AG04449 (cell line): ENCODE results near the gene KCNQ1OT1.

ENCODE experiments used
- CTCF ChIA-PET: fragments of 350-600 bp; formaldehyde crosslinking; extraction: SDS; loops from one replicate; lab custom pipeline; 2021; ENCODE audit warnings: antibody characterized with exemption; lab: Yijun Ruan, JAX
- POLR2A ChIA-PET: fragments of 400-600, 350-600 bp; formaldehyde crosslinking; extraction: SDS; loops from one replicate; lab custom pipeline; 2020; ENCODE audit warnings: antibody characterized with exemption, inconsistent platforms; lab: Yijun Ruan, JAX
- DNase-seq: peaks from one replicate; pipeline ENCODE4 v3.0.0-alpha.2; 2010; ENCODE audit warnings: low read depth, low spot score
- H3K4me3 ChIP-seq: 2 replicates; pipeline ENCODE4 v1.5.1; 2011; ENCODE audit warnings: low read depth, mild to moderate bottlenecking, control low read depth, low read length
- CTCF ChIP-seq: IDR thresholded peaks from one replicate; pipeline ENCODE4 v1.5.1; 2011; ENCODE audit warnings: mild to moderate bottlenecking, moderate library complexity, low read length, control low read depth, inconsistent platforms; ENCODE audit not compliant: insufficient read depth; ENCODE audit errors: missing control alignments

KCNQ1OT1 gene

GRCh38 chr11:2724104-2724503, 24.3 kb upstream of the KCNQ1OT1 start:
- ChIA-PET POLR2A (no interaction called here), CTCF (no interaction called here)
- no peak for DNase-seq
- no peak for TF ChIP-seq CTCF
- H3K4me3 ChIP-seq, result no peak overlapping the region

- no peak for TF ChIP-seq CTCF
- ChIA-PET POLR2A (no interaction called here), CTCF (no interaction called here)
These were observed 23.2 kb upstream of the KCNQ1OT1 start for GRCh38 chr11:2722955-2723354.

GRCh38 chr11:2721210-2721916, 21.6 kb upstream of the KCNQ1OT1 start:
- H3K4me3 ChIP-seq, result no peak overlapping the region
- TF ChIP-seq CTCF, result no peak
- DNase-seq, result no peak
- ChIA-PET CTCF (no interaction called here), POLR2A (no interaction called here)

More at GRCh38 chr11:2722955-2723354, 23.2 kb upstream of the KCNQ1OT1 start:
- no peak for DNase-seq
- no peak overlapping the region for H3K4me3 ChIP-seq

- POLR2A ChIA-PET, result no interaction called here
- TF ChIP-seq CTCF, result no peak
- CTCF ChIA-PET, result no interaction called here
- no peak for DNase-seq
- no peak overlapping the region for H3K4me3 ChIP-seq
These were observed 20.2 kb upstream of the KCNQ1OT1 start for GRCh38 chr11:2719831-2720590.

- TF ChIP-seq CTCF, result no peak
- no peak for DNase-seq
- POLR2A ChIA-PET, result no interaction called here
- H3K4me3 ChIP-seq, result no peak overlapping the region
- CTCF ChIA-PET, result no interaction called here
These were observed 19.1 kb upstream of the KCNQ1OT1 start for GRCh38 chr11:2718817-2719438.

GRCh38 chr11:2717561-2718325, 17.9 kb upstream of the KCNQ1OT1 start:
- CTCF ChIA-PET, result no interaction called here
- no peak overlapping the region for H3K4me3 ChIP-seq
- no peak for TF ChIP-seq CTCF
- no peak for DNase-seq
- POLR2A ChIA-PET, result no interaction called here
